ENCODE results near the gene DDIAS.

The DDIAS gene

GRCh38 chr11:82981852-82982251 is 80.3 kb downstream of the DDIAS start:
- TF ChIP-seq CTCF (IDR thresholded peaks at IDR 0.05), result no peak
- Histone ChIP-seq H3K27ac (no peak overlapping the region), H3K4me3 (ENCODE audit: low read depth, low read length) (no peak overlapping the region), H3K9me3 (ENCODE audit: control insufficient read depth, low read length) (no peaks in the 10 kb centered on the region), H3K79me2 (no peaks in the 10 kb centered on the region), H2AFZ (no peak overlapping the region), H3K4me2 (ENCODE audit: low read length) (no peak overlapping the region), H3K36me3 (ENCODE audit: control insufficient read depth, insufficient read depth, low read length) (no peaks in the 10 kb centered on the region), H3K9ac (no peak overlapping the region), H3K4me1 (no peaks in the 10 kb centered on the region), H3K27me3 (ENCODE audit: control insufficient read depth, insufficient read depth, low read length) (no peaks in the 10 kb centered on the region)
